ENCODE measurements around the gene SFT2D3. TPM values are rescaled to one million over a fixed set of nuclear protein-coding genes. Genes with fewer than 3 reads are reported as not detected.

Gene SFT2D3
- polyA plus RNA-seq, 2 of the 4 experiments (the other 2 are of a cell fraction): 4.5 to 10.4 TPM

DNA sequence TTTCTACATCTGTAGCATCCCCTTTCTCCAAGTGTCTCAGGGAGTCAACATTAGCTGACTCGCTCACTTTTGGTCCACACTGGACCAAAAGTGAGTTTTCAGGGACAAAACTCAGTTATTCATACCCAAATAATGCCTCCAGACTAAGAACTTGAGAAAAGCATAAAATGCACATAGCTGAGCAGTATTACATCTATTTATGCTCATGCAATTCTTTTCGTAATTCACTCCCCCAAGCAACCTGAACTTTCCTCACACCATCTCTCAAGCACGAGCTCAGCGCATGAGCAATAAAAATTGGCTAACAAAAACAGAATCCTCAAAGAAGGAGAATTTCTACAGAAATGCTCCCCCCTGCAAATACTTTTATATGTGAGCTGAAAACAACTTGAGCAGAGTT, 17.0 kb downstream of the SFT2D3 start (continued):
- TF ChIP-seq HEYL (CRISPR knock-in tag; IDR thresholded peaks at IDR 0.05): no peak
- TF ChIP-seq, protein P1, sequence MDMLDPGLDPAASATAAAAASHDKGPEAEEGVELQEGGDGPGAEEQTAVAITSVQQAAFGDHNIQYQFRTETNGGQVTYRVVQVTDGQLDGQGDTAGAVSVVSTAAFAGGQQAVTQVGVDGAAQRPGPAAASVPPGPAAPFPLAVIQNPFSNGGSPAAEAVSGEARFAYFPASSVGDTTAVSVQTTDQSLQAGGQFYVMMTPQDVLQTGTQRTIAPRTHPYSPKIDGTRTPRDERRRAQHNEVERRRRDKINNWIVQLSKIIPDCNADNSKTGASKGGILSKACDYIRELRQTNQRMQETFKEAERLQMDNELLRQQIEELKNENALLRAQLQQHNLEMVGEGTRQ (IDR thresholded peaks at IDR 0.05): no peak
- TF ChIP-seq ESRRA (IDR thresholded peaks at IDR 0.05; ENCODE audit: borderline replicate concordance, low read length): no peak
- no peak for TF ChIP-seq TP53 (CRISPR knock-in tag; IDR thresholded peaks at IDR 0.05)
- no peak for TF ChIP-seq FOSB (CRISPR knock-in tag; IDR thresholded peaks at IDR 0.05)
- TF ChIP-seq SREBF2 (IDR thresholded peaks at IDR 0.05): no peak

DNA sequence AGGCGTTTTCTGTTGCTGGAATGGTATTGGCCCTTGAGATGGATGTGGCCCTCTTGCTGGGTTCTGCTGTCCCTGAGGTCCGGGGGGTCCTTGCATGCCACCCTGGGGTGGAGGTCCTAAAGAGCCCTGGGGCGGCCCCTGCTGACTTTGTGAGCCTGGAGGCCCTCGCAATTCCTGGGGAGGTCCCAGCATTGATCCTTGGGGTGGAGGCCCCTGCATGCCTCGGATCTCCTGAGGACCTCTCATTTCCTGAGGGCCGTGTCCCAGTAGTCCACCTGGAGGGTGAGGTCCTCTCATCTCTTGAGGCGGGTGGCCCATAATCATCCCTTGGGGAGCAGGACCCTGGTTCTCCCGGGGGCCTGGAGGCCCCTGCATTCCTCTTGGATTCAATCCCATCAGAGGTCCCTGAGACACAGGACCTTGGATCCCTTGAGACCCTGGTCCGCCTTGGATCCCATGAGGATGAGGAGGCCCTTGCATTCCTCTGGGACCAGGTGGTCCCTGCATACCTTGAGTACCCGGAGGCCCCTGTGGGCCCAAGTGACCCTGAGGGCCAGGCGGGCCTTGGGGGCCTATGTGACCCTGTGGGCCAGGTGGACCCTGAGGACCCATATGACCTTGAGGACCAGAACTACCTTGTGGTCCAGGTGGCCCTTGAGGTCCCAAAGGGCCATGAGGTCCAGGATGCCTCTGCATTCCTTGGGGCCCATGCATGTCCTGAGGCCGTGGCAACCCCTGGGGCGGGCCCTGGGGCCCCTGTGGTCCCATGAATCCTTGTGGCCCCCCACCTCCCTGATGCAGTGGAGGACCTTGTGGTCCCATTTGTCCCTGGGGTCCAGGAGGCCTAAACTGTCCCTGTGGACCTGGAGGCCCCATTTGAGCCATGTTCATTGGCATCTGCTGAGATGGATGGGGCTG, 18.3 kb downstream of the SFT2D3 start:
- DNase-seq (ENCODE audit: low read depth in 1 of 2, low spot score in 1 of 2): no peak
- Histone ChIP-seq H3K4me3 (no peak overlapping the region), H3K27ac (no peak overlapping the region), H3K4me1 (no peaks in the 10 kb centered on the region; the same call in 2 of the 3 replicates), H3K4me2 (no peak overlapping the region), H3K9me3 (no peaks in the 10 kb centered on the region)
- no peak for ATAC-seq
- ChIA-PET POLR2A (no interaction called here), CTCF (interaction anchor here (1.1 kb wide), 1 partner anchor 128 kb away, joined by 3 read pairs; no protein-coding TSS in a partner anchor)
- FAIRE-seq: no peak
- 94% methylated on average over 6 of the region's 13 CpGs for WGBS (ENCODE audit: missing lambda C conversion rate)
- TF ChIP-seq, protein P1 (IDR thresholded peaks at IDR 0.05): no peak
- no peak for TF ChIP-seq FOXS1 (CRISPR knock-in tag; IDR thresholded peaks at IDR 0.05)
- no peak for TF ChIP-seq TFCP2L1 (CRISPR knock-in tag; IDR thresholded peaks at IDR 0.05)

DNA sequence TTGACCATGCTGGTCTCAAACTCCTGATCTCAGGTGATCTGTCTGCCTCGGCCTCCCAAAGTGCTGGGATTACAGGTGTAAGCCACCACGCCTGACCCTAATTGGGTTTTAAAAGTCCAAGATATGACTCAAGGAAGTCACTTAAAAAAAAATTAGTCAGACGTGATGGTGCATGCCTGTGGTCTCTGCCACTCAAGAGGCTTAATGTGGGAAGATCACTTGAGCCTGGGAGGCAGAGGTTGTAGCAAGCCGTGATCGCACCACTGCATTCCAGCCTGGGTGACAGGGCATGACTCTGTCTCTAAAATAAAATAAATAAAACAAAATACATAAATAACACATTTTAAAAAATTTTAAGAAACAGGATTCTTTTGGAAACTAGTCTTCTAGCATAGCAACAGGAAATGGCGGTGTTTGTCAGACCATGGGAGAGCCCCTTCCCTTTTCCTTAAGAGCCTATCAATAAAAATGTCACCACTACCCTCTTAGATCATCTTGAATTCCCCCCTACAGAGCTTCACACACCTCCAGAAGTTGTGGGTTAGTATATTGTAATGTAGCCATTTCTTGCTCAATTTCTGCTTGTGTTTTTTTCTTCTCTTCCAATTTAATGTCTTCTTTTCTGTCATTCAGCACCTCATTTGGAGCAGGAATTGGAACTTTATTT, 20.1 kb downstream of the SFT2D3 start:
- Histone ChIP-seq H3K4me2 (no peak overlapping the region), H3K27ac (no peak overlapping the region), H3K4me1 (no peaks in the 10 kb centered on the region; the same call in 2 of the 3 replicates), H3K4me3 (no peak overlapping the region), H3K9me3 (no peaks in the 10 kb centered on the region)
- DNase-seq (ENCODE audit: low read depth in 1 of 2, low spot score in 1 of 2) (no peak), FAIRE-seq (no peak), ATAC-seq (no peak)
- POLR2A ChIA-PET: no interaction called here
- TF ChIP-seq, protein P2, sequence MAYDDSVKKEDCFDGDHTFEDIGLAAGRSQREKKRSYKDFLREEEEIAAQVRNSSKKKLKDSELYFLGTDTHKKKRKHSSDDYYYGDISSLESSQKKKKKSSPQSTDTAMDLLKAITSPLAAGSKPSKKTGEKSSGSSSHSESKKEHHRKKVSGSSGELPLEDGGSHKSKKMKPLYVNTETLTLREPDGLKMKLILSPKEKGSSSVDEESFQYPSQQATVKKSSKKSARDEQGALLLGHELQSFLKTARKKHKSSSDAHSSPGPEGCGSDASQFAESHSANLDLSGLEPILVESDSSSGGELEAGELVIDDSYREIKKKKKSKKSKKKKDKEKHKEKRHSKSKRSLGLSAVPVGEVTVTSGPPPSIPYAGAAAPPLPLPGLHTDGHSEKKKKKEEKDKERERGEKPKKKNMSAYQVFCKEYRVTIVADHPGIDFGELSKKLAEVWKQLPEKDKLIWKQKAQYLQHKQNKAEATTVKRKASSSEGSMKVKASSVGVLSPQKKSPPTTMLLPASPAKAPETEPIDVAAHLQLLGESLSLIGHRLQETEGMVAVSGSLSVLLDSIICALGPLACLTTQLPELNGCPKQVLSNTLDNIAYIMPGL (CRISPR knock-in tag; IDR thresholded peaks at IDR 0.05; ENCODE audit: borderline replicate concordance): no peak
- TF ChIP-seq, protein P3, sequence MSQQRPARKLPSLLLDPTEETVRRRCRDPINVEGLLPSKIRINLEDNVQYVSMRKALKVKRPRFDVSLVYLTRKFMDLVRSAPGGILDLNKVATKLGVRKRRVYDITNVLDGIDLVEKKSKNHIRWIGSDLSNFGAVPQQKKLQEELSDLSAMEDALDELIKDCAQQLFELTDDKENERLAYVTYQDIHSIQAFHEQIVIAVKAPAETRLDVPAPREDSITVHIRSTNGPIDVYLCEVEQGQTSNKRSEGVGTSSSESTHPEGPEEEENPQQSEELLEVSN (IDR thresholded peaks at IDR 0.05; ENCODE audit: borderline replicate concordance, low read depth): no peak
- TF ChIP-seq FOXS1 (CRISPR knock-in tag; IDR thresholded peaks at IDR 0.05): no peak
- TF ChIP-seq HOXB5 (CRISPR knock-in tag; IDR thresholded peaks at IDR 0.05): no peak
- TF ChIP-seq, protein P4, sequence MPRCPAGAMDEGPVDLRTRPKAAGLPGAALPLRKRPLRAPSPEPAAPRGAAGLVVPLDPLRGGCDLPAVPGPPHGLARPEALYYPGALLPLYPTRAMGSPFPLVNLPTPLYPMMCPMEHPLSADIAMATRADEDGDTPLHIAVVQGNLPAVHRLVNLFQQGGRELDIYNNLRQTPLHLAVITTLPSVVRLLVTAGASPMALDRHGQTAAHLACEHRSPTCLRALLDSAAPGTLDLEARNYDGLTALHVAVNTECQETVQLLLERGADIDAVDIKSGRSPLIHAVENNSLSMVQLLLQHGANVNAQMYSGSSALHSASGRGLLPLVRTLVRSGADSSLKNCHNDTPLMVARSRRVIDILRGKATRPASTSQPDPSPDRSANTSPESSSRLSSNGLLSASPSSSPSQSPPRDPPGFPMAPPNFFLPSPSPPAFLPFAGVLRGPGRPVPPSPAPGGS (IDR thresholded peaks at IDR 0.05): no peak
- TF ChIP-seq HEYL (CRISPR knock-in tag; IDR thresholded peaks at IDR 0.05): no peak
- TF ChIP-seq CEBPB (IDR thresholded peaks at IDR 0.05): no peak
- no peak for TF ChIP-seq HOXB13 (CRISPR knock-in tag; IDR thresholded peaks at IDR 0.05; ENCODE audit: low read depth)
- TF ChIP-seq HOXA7 (CRISPR knock-in tag; IDR thresholded peaks at IDR 0.05): no peak
- no peak for TF ChIP-seq CHD4 (IDR thresholded peaks at IDR 0.05; ENCODE audit: borderline replicate concordance)
- no peak for TF ChIP-seq NR3C1 (IDR thresholded peaks at IDR 0.05)
- TF ChIP-seq ZNF302 (CRISPR knock-in tag; IDR thresholded peaks at IDR 0.05): no peak
- TF ChIP-seq PHF8 (IDR thresholded peaks at IDR 0.05; ENCODE audit: borderline replicate concordance, low read depth): no peak
- TF ChIP-seq ZFP36 (IDR thresholded peaks at IDR 0.05; ENCODE audit: borderline replicate concordance, partially characterized antibody): no peak
- 87% methylated on average over 6 of the region's 6 CpGs for WGBS (ENCODE audit: missing lambda C conversion rate)
- CTCF ChIA-PET: no interaction called here
